ENCODE data around the gene MICAL2. TPM values are rescaled to one million over a fixed set of nuclear protein-coding genes. Genes with fewer than 3 reads are reported as not detected.
A peak's percentile ranks its signal among the peaks of the same experiment; 100 is the strongest.

MICAL2 gene
- total and polyA plus RNA-seq, 12 donors = 8.4 to 80.5 (median 34.1) TPM

DNA sequence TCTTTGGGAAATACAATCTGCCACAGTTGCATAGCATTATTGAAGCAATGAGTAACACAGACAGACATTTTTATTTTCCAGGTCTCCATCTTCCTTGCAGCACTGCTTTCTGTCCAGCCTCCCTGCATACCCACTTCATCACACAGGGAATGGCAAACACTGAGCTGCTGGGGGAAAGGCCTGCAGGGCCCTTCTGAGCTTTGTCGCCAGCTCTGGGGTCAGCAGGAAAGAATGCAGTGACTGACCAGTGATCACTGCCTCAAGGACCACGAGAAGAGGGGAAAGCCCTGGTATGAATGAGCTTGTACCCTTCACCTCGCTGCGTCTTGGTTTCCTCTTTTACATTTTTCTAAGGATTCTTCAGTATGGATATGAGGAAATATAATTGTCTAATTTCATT is 21.3 kb upstream of the MICAL2 start:
- Histone ChIP-seq H3K4me1 (replicated peaks in 1 of 2) (peaks cover 19 to 36% of the 10 kb centered on the region in 2 donors), H3K4me3 (no peak overlapping the region), H3K27ac (no peak overlapping the region), H3K27me3 (no peaks in the 10 kb centered on the region), H3K36me3 (replicated peaks in 1 of 2) (no peaks in the 10 kb centered on the region), H3K9me3 (replicated peaks in 1 of 3) (no peaks in the 10 kb centered on the region)
- TF ChIP-seq POLR2A (IDR thresholded peaks at IDR 0.05) = no peak
- TF ChIP-seq, protein P1, sequence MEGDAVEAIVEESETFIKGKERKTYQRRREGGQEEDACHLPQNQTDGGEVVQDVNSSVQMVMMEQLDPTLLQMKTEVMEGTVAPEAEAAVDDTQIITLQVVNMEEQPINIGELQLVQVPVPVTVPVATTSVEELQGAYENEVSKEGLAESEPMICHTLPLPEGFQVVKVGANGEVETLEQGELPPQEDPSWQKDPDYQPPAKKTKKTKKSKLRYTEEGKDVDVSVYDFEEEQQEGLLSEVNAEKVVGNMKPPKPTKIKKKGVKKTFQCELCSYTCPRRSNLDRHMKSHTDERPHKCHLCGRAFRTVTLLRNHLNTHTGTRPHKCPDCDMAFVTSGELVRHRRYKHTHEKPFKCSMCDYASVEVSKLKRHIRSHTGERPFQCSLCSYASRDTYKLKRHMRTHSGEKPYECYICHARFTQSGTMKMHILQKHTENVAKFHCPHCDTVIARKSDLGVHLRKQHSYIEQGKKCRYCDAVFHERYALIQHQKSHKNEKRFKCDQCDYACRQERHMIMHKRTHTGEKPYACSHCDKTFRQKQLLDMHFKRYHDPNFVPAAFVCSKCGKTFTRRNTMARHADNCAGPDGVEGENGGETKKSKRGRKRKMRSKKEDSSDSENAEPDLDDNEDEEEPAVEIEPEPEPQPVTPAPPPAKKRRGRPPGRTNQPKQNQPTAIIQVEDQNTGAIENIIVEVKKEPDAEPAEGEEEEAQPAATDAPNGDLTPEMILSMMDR (IDR thresholded peaks at IDR 0.05) = no peak
- DNase-seq = no peak
- intact Hi-C loops (cut with DNase I) = no loop called here
- WGBS, 4 donors = 80 to 88% (median 83%) methylated on average over 4 of the region's 4 CpGs

DNA sequence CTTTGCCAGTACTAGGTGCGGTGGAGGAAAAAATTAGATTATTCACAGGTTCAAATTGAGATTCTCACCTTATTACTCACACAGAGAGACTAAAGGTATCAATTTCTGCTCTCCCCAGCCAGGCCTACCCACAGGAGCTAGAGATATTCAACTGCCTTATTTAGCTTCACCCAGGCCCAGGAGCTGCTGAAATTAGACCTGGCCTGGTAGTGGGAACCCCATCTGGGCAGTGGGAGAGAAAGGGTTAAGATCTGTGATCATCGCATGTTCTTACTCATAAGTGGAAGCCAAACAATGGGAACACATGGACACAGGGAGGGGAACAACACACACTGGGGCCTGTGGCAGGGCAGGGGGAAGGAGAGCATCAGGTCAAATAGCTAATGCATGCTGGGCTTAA is 20.9 kb upstream of the MICAL2 start:
- Histone ChIP-seq H3K9me3 (replicated peaks in 1 of 3) (no peaks in the 10 kb centered on the region), H3K36me3 (replicated peaks in 1 of 2) (no peaks in the 10 kb centered on the region), H3K4me3 (no peak overlapping the region), H3K27me3 (no peaks in the 10 kb centered on the region), H3K4me1 (replicated peaks in 1 of 2) (peaks cover 19 to 36% of the 10 kb centered on the region in 2 donors), H3K27ac (no peak overlapping the region)
- WGBS, 4 donors = 68 to 84% (median 73%) methylated on average over 2 of the region's 2 CpGs
- TF ChIP-seq, protein P1 (IDR thresholded peaks at IDR 0.05) = no peak
- TF ChIP-seq POLR2A (IDR thresholded peaks at IDR 0.05) = no peak
- intact Hi-C loops (cut with DNase I) = no loop called here
- DNase-seq = no peak

DNA sequence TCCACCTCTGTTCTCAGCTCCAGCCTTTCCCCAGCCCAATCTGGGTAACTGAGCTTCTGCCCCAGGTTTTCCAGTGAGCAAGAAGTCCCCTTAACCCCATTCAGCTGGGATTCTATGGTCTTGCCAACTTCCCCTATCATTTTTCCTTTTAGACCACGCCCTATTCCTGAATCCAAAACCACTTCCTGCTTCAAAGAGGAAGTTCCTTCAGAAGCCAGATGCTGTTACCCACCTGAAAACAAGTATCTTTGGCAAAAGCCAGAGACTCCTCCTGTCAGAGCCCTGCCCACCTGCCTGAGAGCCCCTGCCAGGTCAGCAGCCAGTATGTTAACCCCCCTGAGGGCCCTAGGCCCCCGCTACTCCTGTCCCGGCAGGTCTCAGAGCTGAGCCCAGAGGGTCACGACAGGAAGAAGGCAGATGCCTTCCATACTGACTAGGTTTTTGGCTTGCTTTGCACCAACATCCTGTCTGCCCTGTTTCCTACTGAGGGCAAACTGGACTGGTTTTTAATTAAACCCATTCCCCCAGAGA is 20.3 kb upstream of the MICAL2 start:
- 43 to 64% (median 59%) methylated on average over 3 to 4 of the region's 4 CpGs for whole genome bisulfite sequencing, 4 donors
- H3K9me3 ChIP-seq (replicated peaks in 1 of 3) = no peaks in the 10 kb centered on the region
- H3K36me3 ChIP-seq (replicated peaks in 1 of 2) = no peaks in the 10 kb centered on the region
- DNase-seq = no peak
- peak overlapping the region in 1 of 5 donors; percentile 31 for H3K27ac ChIP-seq
- intact Hi-C loops (cut with DNase I) = no loop called here
- H3K4me1 ChIP-seq (replicated peaks in 1 of 2) = peaks cover 19 to 42% of the 10 kb centered on the region in 2 donors
- TF ChIP-seq POLR2A (IDR thresholded peaks at IDR 0.05) = no peak
- TF ChIP-seq, protein P1 (IDR thresholded peaks at IDR 0.05) = no peak
- H3K27me3 ChIP-seq = no peaks in the 10 kb centered on the region
- H3K4me3 ChIP-seq = no peak overlapping the region

DNA sequence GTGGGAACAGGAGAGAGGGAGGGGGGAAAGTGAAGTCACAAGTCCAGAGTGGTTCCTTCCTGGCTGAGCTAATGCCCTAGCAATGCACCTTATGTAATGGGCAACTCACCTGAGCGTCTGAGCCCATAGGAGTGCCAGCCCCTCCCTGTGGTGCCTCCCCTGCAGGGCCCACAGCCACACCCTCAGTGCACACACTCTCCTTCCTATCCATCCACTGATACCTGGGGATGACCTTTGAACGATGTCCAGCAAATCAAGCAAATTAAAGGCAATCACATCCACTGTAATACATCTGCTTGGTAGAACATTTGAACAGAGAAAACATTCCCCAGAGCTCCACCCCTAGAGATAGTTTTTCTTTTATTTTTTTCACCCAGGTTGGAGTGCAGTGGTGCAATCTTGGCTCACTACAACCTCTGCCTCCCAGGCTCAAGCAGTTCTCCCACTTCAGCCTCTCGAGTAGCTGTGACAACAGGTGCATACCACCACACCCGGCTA is 19.6 kb upstream of the MICAL2 start:
- no peak overlapping the region for H3K4me3 ChIP-seq
- H3K36me3 ChIP-seq (replicated peaks in 1 of 2) = no peaks in the 10 kb centered on the region
- no peaks in the 10 kb centered on the region for H3K9me3 ChIP-seq (replicated peaks in 1 of 3)
- no peak overlapping the region for H3K27ac ChIP-seq
- H3K4me1 ChIP-seq (replicated peaks in 1 of 2) = peaks cover 16 to 42% of the 10 kb centered on the region in 2 donors
- WGBS, 4 donors = 84 to 90% (median 89%) methylated on average over 4 of the region's 4 CpGs
- no peak for DNase-seq
- TF ChIP-seq POLR2A (IDR thresholded peaks at IDR 0.05) = no peak
- TF ChIP-seq, protein P1 (IDR thresholded peaks at IDR 0.05) = no peak
- intact Hi-C loops (cut with DNase I) = no loop called here
- H3K27me3 ChIP-seq = no peaks in the 10 kb centered on the region
